Peyer's patch (tissue), 4 donors: ENCODE measurements around the gene ZNF492.

ENCODE experiments used
- CTCF ChIP-seq, 6 experiments: fragments of 450-650 bp in 4 of 6; fragments of 200-600 bp in 2 of 6; sonication (generic) in 1 of 6; IDR thresholded peaks; one replicate each; pipeline ENCODE4 v1.5.1; 2017 to 2019; ENCODE audit warnings: antibody characterized with exemption in 6 of 6, mild to moderate bottlenecking in 3 of 6, moderate library complexity in 1 of 6
- POLR2A ChIP-seq, 2 donors: fragments of 450-650 bp; IDR thresholded peaks; one replicate each; pipeline ENCODE4 v1.5.1; 2017; ENCODE audit warnings: antibody characterized with exemption in 2 of 2, mild to moderate bottlenecking in 2 of 2, moderate library complexity in 2 of 2

DNA sequence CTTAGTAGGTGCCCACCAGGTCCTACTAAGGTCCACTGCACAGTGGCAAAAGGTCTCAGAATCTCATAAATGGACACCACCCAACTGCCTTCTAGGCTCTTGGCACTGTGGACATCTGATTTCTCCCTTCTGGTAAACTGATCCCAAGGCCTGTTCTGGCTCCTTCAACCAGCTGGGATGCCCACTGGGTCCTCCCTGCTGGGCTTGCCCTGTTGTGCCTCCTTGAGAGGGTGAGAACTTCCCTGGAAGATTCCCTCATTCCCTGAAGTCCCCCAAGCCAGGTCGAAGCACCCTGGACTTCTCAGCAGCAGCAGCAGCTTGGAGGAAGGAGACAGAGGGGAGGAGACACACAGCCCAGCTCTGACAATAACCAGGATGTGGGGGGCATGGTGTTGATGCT lies 6.6 kb upstream of the ZNF492 start:
- TF ChIP-seq POLR2A (IDR thresholded peaks at IDR 0.05): no peak
- no peak for TF ChIP-seq CTCF (IDR thresholded peaks at IDR 0.05)
